GM12878 (cell line): ENCODE data around the gene EEIG2. TPM values are rescaled to one million over a fixed set of nuclear protein-coding genes. Genes with fewer than 3 reads are reported as not detected.

Experiments
- ATAC-seq: fragments of 200-7000 bp; cut with Tn5 transposase; 3 replicates; pipeline ENCODE4 v1.9.1; 2020; ENCODE audit warnings: mild to moderate bottlenecking, moderate library complexity
- BruUV-seq: library from RNA; stranded (reverse); fragments of 400-500 nt; replicated peaks from 2 replicates; lab custom pipeline; 2021; lab: Mats Ljungman, UMichigan
- CTCF ChIA-PET: fragments of 300-600 bp; sonication (Branson Sonifier 250); formaldehyde crosslinking; extraction: SDS; loops from one replicate; lab custom pipeline; 2021; ENCODE audit warnings: inconsistent platforms; lab: Yijun Ruan, JAX
- POLR2A ChIA-PET: fragments of 350-600 bp; formaldehyde crosslinking; extraction: SDS; loops from one replicate; lab custom pipeline; 2021; ENCODE audit warnings: inconsistent platforms; lab: Charles Lee
- RAD21 ChIA-PET: fragments of 300-600 bp; sonication (Branson Sonifier 250); formaldehyde crosslinking; loops from one replicate; lab custom pipeline; 2023; ENCODE audit warnings: antibody characterized with exemption; ENCODE audit not compliant: unreplicated experiment; lab: Charles Lee
- SMC1A ChIA-PET: fragments of 300-600 bp; sonication (Branson Sonifier 250); formaldehyde crosslinking; loops from one replicate; lab custom pipeline; 2023; ENCODE audit not compliant: unreplicated experiment, uncharacterized antibody; lab: Charles Lee
- DNase-seq: peaks from one replicate; pipeline ENCODE4 v3.0.0-alpha.2; 2011; ENCODE audit warnings: low read depth, low spot score
- FAIRE-seq: peaks from 3 replicates; lab custom pipeline; 2011; peaks lifted over from hg19 to GRCh38; lab: Jason Lieb, UNC
- H2AFZ ChIP-seq: 2 replicates; pipeline ENCODE4 v1.6.0; 2011; ENCODE audit warnings: low read depth, low read length, control low read depth; ENCODE audit not compliant: control insufficient read depth
- H3K27ac ChIP-seq: 2 replicates; pipeline ENCODE4 v1.5.1; 2011; ENCODE audit warnings: control low read depth; ENCODE audit not compliant: control insufficient read depth, insufficient read depth
- H3K27me3 ChIP-seq, 2 experiments: replicated peaks in 1 of 2; 2 replicates each; pipeline versions ENCODE4 v1.6.0 to v1.6.1; 2011; ENCODE audit warnings: low read length in 1 of 2; ENCODE audit not compliant: control insufficient read depth in 2 of 2, insufficient read depth in 2 of 2
- H3K36me3 ChIP-seq, 2 experiments: 2 replicates each; pipeline ENCODE4 v1.5.1; 2011; ENCODE audit warnings: low read length in 1 of 2; ENCODE audit not compliant: control insufficient read depth in 2 of 2, insufficient read depth in 2 of 2
- H3K4me1 ChIP-seq: 2 replicates; pipeline ENCODE4 v1.6.1; 2011; ENCODE audit warnings: mild to moderate bottlenecking, low read length, moderate library complexity, mixed read lengths; ENCODE audit not compliant: control insufficient read depth, insufficient read depth
- H3K4me2 ChIP-seq: 2 replicates; pipeline ENCODE4 v1.6.0; 2011; ENCODE audit warnings: control low read depth; ENCODE audit not compliant: control insufficient read depth, insufficient read depth
- H3K4me3 ChIP-seq: fragments of 200-600 bp; sonication (generic); 2 replicates; pipeline ENCODE4 v1.5.1; 2016
- H3K79me2 ChIP-seq: 2 replicates; pipeline ENCODE4 v1.6.0; 2011; ENCODE audit warnings: low read length; ENCODE audit not compliant: control insufficient read depth, insufficient read depth
- H3K9ac ChIP-seq: 2 replicates; pipeline ENCODE4 v1.8.0; 2011; ENCODE audit warnings: low read length, control low read depth, mixed read lengths; ENCODE audit not compliant: control insufficient read depth, insufficient read depth
- H3K9me3 ChIP-seq: replicated peaks from 3 replicates; pipeline ENCODE4 v1.5.1; 2011; ENCODE audit warnings: mild to moderate bottlenecking, low read length; ENCODE audit not compliant: control insufficient read depth, insufficient read depth
- H4K20me1 ChIP-seq: 2 replicates; pipeline ENCODE4 v1.6.0; 2011; ENCODE audit not compliant: control insufficient read depth, insufficient read depth
- BCL11A ChIP-seq: IDR thresholded peaks from 2 replicates; pipeline ENCODE4 v1.6.1; 2011; ENCODE audit warnings: low read depth, low read length
- JUNB ChIP-seq: IDR thresholded peaks from 2 replicates; pipeline ENCODE4 v1.6.1; 2016; ENCODE audit warnings: antibody characterized with exemption, mild to moderate bottlenecking
- MEF2B ChIP-seq: fragments of 450-650 bp; IDR thresholded peaks from 2 replicates; pipeline ENCODE4 v1.6.1; 2018; ENCODE audit warnings: mild to moderate bottlenecking, moderate library complexity; ENCODE audit not compliant: partially characterized antibody, poor library complexity, severe bottlenecking
- MTA3 ChIP-seq: IDR thresholded peaks from 2 replicates; pipeline ENCODE4 v1.6.1; 2012; ENCODE audit warnings: low read length, inconsistent platforms, borderline replicate concordance
- NFYA ChIP-seq: IDR thresholded peaks from 2 replicates; pipeline ENCODE4 v1.6.1; 2011; ENCODE audit warnings: low read depth, mild to moderate bottlenecking, low read length, improper control_type of control experiment, borderline replicate concordance
- PAX5 ChIP-seq: IDR thresholded peaks from 2 replicates; pipeline ENCODE4 v1.6.1; 2011; ENCODE audit warnings: low read depth, low read length, borderline replicate concordance
- ZBTB33 ChIP-seq: fragments of 450-650 bp; IDR thresholded peaks from 2 replicates; pipeline ENCODE4 v1.6.1; 2017; ENCODE audit warnings: mild to moderate bottlenecking
- WGBS: methylation state at CpG from one replicate; pipeline ENCODE4 v1.1.6; 2016; ENCODE audit warnings: low lambda C conversion rate; ENCODE audit not compliant: insufficient replicate concordance, insufficient coverage; ENCODE audit errors: missing lambda C conversion rate; 5-methylcytosine and 5-hydroxymethylcytosine counted together
- in situ Hi-C: fragments of 300-500 bp; cut with MboI; formaldehyde crosslinking; loops from 9 replicates; pipeline ENCODE4 v1.14.3; 2018; ENCODE audit warnings: mixed read lengths
- intact Hi-C: fragments of 100-400 bp; cut with micrococcal nuclease; formaldehyde crosslinking; loops from one replicate; pipeline ENCODE4 v1.14.2; 2022; ENCODE audit not compliant: unreplicated experiment
- polyA plus RNA-seq, 11 experiments: library from polyadenylated mRNA; depleted of rRNA in 4 of 11; unstranded in 6 of 11; stranded (reverse) in 5 of 11; fragments of >200 nt; fragmentation: Nextera tagmentation in 4 of 11; fragmentation: Illumina TruSeq in 1 of 11; extraction: Ambion mirVana in 4 of 11; extraction: Trizol in 1 of 11; gene quantifications; 1 replicate in 1 of 11; 2 replicates in 10 of 11; pipeline versions ENCODE4 v1.2.1 to v1.2.3, GENCODE V29; 2011 to 2016; ENCODE audit warnings: inconsistent platforms in 2 of 11, missing spikeins in 2 of 11, low read depth in 1 of 11
- total RNA-seq, 4 experiments: library from RNA; depleted of rRNA in 3 of 4; stranded (reverse); fragments of >200 nt in 3 of 4; fragmentation: Illumina TruSeq in 1 of 4; extraction: Trizol in 1 of 4; gene quantifications; 2 replicates each; pipeline versions ENCODE4 v1.2.1 to v1.2.3, GENCODE V29; 2013 to 2021
- TF ChIP-seq, protein P1 (sequence below): IDR thresholded peaks from 2 replicates; pipeline ENCODE4 v1.6.1; 2012; ENCODE audit warnings: low read depth, low read length, improper control_type of control experiment

EEIG2 gene
- total and polyA plus RNA-seq, 10 of the 15 experiments (the other 5 are each of a cell fraction or from before 2014, with no cell fraction given), result 1.4 to 17.2 (median 9.8) TPM

DNA sequence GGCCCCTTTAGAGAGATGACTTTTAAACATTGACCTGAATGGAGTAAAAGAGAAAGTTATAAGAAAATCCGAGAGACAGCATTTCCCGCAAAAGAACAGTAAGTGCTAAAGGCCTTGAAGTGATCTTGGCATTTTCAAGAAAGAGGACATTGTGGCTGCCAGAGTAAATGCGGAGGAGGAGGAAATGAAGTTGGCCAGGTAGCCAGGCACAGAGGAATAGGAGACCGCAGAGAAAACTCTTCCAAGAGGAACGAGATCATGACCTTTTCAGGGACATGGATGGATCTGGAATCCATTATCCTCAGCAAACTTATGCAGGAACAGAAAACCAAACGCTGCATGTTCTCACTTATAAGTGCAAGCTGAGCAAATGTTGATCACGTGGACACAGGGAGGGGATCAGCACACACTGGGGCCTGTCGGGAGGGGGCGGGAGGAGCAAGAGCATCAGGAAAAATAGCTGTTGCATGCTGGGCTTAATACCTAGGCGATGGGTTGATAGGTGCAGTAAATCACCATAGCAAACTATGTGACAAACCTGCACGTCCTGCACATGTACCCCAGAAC, 49.7 kb downstream of the EEIG2 start:
- no peak for DNase-seq
- ChIA-PET RAD21 (no interaction called here), SMC1A (no interaction called here), POLR2A (no interaction called here), CTCF (interaction anchor here (2.2 kb wide), 1 partner anchor 35 kb away, joined by 5 read pairs; no protein-coding TSS in a partner anchor)
- no peaks in the 10 kb centered on the region for H3K27me3 ChIP-seq
- H4K20me1 ChIP-seq, result no peaks in the 10 kb centered on the region
- H3K36me3 ChIP-seq, result no peaks in the 10 kb centered on the region
- 70% methylated on average over 11 of the region's 11 CpGs for WGBS
- H3K79me2 ChIP-seq, result no peaks in the 10 kb centered on the region
- no peak overlapping the region for H3K9ac ChIP-seq
- H3K4me1 ChIP-seq, result no peaks in the 10 kb centered on the region
- no peak overlapping the region for H3K4me3 ChIP-seq
- intact Hi-C loops (loop anchor here (10.0 kb wide), 1 partner anchor 65 kb away; no protein-coding TSS in a partner anchor), in situ Hi-C loops (no loop called here)
- H2AFZ ChIP-seq, result no peak overlapping the region
- TF ChIP-seq ZBTB33 (no peak), MTA3 (no peak), NFYA (no peak), MEF2B (no peak), PAX5 (no peak), BCL11A (no peak), JUNB (no peak)
- TF ChIP-seq, protein P1, sequence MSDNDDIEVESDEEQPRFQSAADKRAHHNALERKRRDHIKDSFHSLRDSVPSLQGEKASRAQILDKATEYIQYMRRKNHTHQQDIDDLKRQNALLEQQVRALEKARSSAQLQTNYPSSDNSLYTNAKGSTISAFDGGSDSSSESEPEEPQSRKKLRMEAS, result no peak
- BruUV-seq, result no TSS peak
- no peak overlapping the region for H3K27ac ChIP-seq
- no peak for FAIRE-seq
- no peak for ATAC-seq
- H3K9me3 ChIP-seq, result no peaks in the 10 kb centered on the region
- no peak overlapping the region for H3K4me2 ChIP-seq

Other genes with a start within 250 kb of the EEIG2 start
- gene NBPF6, start 109.8 kb upstream of the EEIG2 start, total RNA-seq (2014; rRNA removed), result not detected in 2 replicates
- gene NBPF6, start 109.8 kb upstream of the EEIG2 start, total RNA-seq (2014; rRNA removed; fragmentation: Illumina TruSeq; extraction: Trizol), result not detected in 2 replicates
- not detected in 2 replicates for gene NBPF6, start 109.8 kb upstream of the EEIG2 start, total RNA-seq (2021)
- not detected in 2 replicates for gene NBPF6, start 109.8 kb upstream of the EEIG2 start, polyA plus RNA-seq (2011; rRNA removed)
- not detected in 2 replicates for gene NBPF6, start 109.8 kb upstream of the EEIG2 start, polyA plus RNA-seq (2014; fragmentation: Illumina TruSeq; extraction: Trizol)
- gene NBPF6, start 109.8 kb upstream of the EEIG2 start, polyA plus RNA-seq (2014; fragmentation: Nextera tagmentation; extraction: Ambion mirVana), result not detected
- gene NBPF6, start 109.8 kb upstream of the EEIG2 start, polyA plus RNA-seq (2014; rRNA removed), result not detected in 2 replicates
- not detected for gene NBPF6, start 109.8 kb upstream of the EEIG2 start, polyA plus RNA-seq (2016; fragmentation: Nextera tagmentation; extraction: Ambion mirVana)
- 8.1 and 9.0 TPM in 2 replicates for gene HENMT1, start 101.0 kb downstream of the EEIG2 start, total RNA-seq (2014; rRNA removed)
- gene HENMT1, start 101.0 kb downstream of the EEIG2 start, total RNA-seq (2014; rRNA removed; fragmentation: Illumina TruSeq; extraction: Trizol), result 10.1 and 10.5 TPM in 2 replicates
- 6.0 and 8.3 TPM in 2 replicates for gene HENMT1, start 101.0 kb downstream of the EEIG2 start, total RNA-seq (2021)
- 4.4 and 7.3 TPM in 2 replicates for gene HENMT1, start 101.0 kb downstream of the EEIG2 start, polyA plus RNA-seq (2011; rRNA removed)
- 10.7 and 13.6 TPM in 2 replicates for gene HENMT1, start 101.0 kb downstream of the EEIG2 start, polyA plus RNA-seq (2014; fragmentation: Illumina TruSeq; extraction: Trizol)
- 10 to 100 TPM; 13.6 to 15.2 TPM for gene HENMT1, start 101.0 kb downstream of the EEIG2 start, polyA plus RNA-seq (2014; fragmentation: Nextera tagmentation; extraction: Ambion mirVana)
- 7.1 and 8.7 TPM in 2 replicates for gene HENMT1, start 101.0 kb downstream of the EEIG2 start, polyA plus RNA-seq (2014; rRNA removed)
- 10 to 100 TPM; 13.0 to 15.6 TPM for gene HENMT1, start 101.0 kb downstream of the EEIG2 start, polyA plus RNA-seq (2016; fragmentation: Nextera tagmentation; extraction: Ambion mirVana)
- gene PRPF38B, start 132.2 kb downstream of the EEIG2 start, total RNA-seq (2014; rRNA removed), result 35.6 and 37.8 TPM in 2 replicates
- 47.5 and 49.2 TPM in 2 replicates for gene PRPF38B, start 132.2 kb downstream of the EEIG2 start, total RNA-seq (2014; rRNA removed; fragmentation: Illumina TruSeq; extraction: Trizol)
- gene PRPF38B, start 132.2 kb downstream of the EEIG2 start, total RNA-seq (2021), result 37.2 and 40.7 TPM in 2 replicates
- 72.1 and 107 TPM in 2 replicates for gene PRPF38B, start 132.2 kb downstream of the EEIG2 start, polyA plus RNA-seq (2011; rRNA removed)
- gene PRPF38B, start 132.2 kb downstream of the EEIG2 start, polyA plus RNA-seq (2014; fragmentation: Illumina TruSeq; extraction: Trizol), result 79.2 and 107 TPM in 2 replicates
- gene PRPF38B, start 132.2 kb downstream of the EEIG2 start, polyA plus RNA-seq (2014; fragmentation: Nextera tagmentation; extraction: Ambion mirVana), result 10 to 100 TPM; 32.9 to 37.9 TPM
- 65.8 and 69.0 TPM in 2 replicates for gene PRPF38B, start 132.2 kb downstream of the EEIG2 start, polyA plus RNA-seq (2014; rRNA removed)
- gene PRPF38B, start 132.2 kb downstream of the EEIG2 start, polyA plus RNA-seq (2016; fragmentation: Nextera tagmentation; extraction: Ambion mirVana), result 10 to 100 TPM; 48.1 to 53.8 TPM
- gene FNDC7, start 152.8 kb downstream of the EEIG2 start, total RNA-seq (2014; rRNA removed), result not detected in 2 replicates
- gene FNDC7, start 152.8 kb downstream of the EEIG2 start, total RNA-seq (2014; rRNA removed; fragmentation: Illumina TruSeq; extraction: Trizol), result not detected in 2 replicates
- not detected in 2 replicates for gene FNDC7, start 152.8 kb downstream of the EEIG2 start, total RNA-seq (2021)
- gene FNDC7, start 152.8 kb downstream of the EEIG2 start, polyA plus RNA-seq (2011; rRNA removed), result not detected in 2 replicates
- 0.08 TPM in 1 of 2 replicates, not detected in the other for gene FNDC7, start 152.8 kb downstream of the EEIG2 start, polyA plus RNA-seq (2014; fragmentation: Illumina TruSeq; extraction: Trizol)
- not detected for gene FNDC7, start 152.8 kb downstream of the EEIG2 start, polyA plus RNA-seq (2014; fragmentation: Nextera tagmentation; extraction: Ambion mirVana)
- not detected in 2 replicates for gene FNDC7, start 152.8 kb downstream of the EEIG2 start, polyA plus RNA-seq (2014; rRNA removed)
- not detected for gene FNDC7, start 152.8 kb downstream of the EEIG2 start, polyA plus RNA-seq (2016; fragmentation: Nextera tagmentation; extraction: Ambion mirVana)
- 19.6 and 25.6 TPM in 2 replicates for gene STXBP3, start 186.6 kb downstream of the EEIG2 start, total RNA-seq (2014; rRNA removed)
- gene STXBP3, start 186.6 kb downstream of the EEIG2 start, total RNA-seq (2014; rRNA removed; fragmentation: Illumina TruSeq; extraction: Trizol), result 29.3 and 35.1 TPM in 2 replicates
- 20.3 and 26.6 TPM in 2 replicates for gene STXBP3, start 186.6 kb downstream of the EEIG2 start, total RNA-seq (2021)
- 28.8 and 49.6 TPM in 2 replicates for gene STXBP3, start 186.6 kb downstream of the EEIG2 start, polyA plus RNA-seq (2011; rRNA removed)
- gene STXBP3, start 186.6 kb downstream of the EEIG2 start, polyA plus RNA-seq (2014; fragmentation: Illumina TruSeq; extraction: Trizol), result 26.4 and 31.5 TPM in 2 replicates
- gene STXBP3, start 186.6 kb downstream of the EEIG2 start, polyA plus RNA-seq (2014; fragmentation: Nextera tagmentation; extraction: Ambion mirVana), result 10 to 100 TPM; 21.7 to 23.6 TPM
- gene STXBP3, start 186.6 kb downstream of the EEIG2 start, polyA plus RNA-seq (2014; rRNA removed), result 21.1 and 28.2 TPM in 2 replicates
- gene STXBP3, start 186.6 kb downstream of the EEIG2 start, polyA plus RNA-seq (2016; fragmentation: Nextera tagmentation; extraction: Ambion mirVana), result 10 to 100 TPM; 31.7 to 33.2 TPM